H9 (cell line): ENCODE data around the gene SMARCA2. TPM values are rescaled to one million over a fixed set of nuclear protein-coding genes. Genes with fewer than 3 reads are reported as not detected.

Experiments
- DNase-seq: peaks from one replicate; pipeline ENCODE4 v3.0.0-alpha.2; 2017
- H2AFZ ChIP-seq: one replicate; pipeline ENCODE4 v1.6.1; 2013; ENCODE audit warnings: mild to moderate bottlenecking, low read length, control low read depth, moderate library complexity
- H2AK5ac ChIP-seq: 2 replicates; pipeline ENCODE4 v1.6.1; 2013; ENCODE audit warnings: low read length, control low read depth, mixed read lengths; ENCODE audit not compliant: insufficient read length
- H2BK120ac ChIP-seq: one replicate; pipeline ENCODE4 v1.6.1; 2013; ENCODE audit warnings: low read depth, mild to moderate bottlenecking, low read length, control low read depth, inconsistent platforms; ENCODE audit not compliant: poor library complexity, severe bottlenecking
- H2BK12ac ChIP-seq: 2 replicates; pipeline ENCODE4 v1.6.1; 2013; ENCODE audit warnings: low read length, control low read depth, mixed read lengths, low read depth; ENCODE audit not compliant: insufficient read length
- H2BK15ac ChIP-seq: 2 replicates; pipeline ENCODE4 v1.6.1; 2013; ENCODE audit warnings: low read depth, low read length, control low read depth
- H2BK20ac ChIP-seq: one replicate; pipeline ENCODE4 v1.6.1; 2013; ENCODE audit warnings: low read depth, mild to moderate bottlenecking, low read length, control low read depth, inconsistent platforms; ENCODE audit not compliant: poor library complexity, severe bottlenecking
- H2BK5ac ChIP-seq: 2 replicates; pipeline ENCODE4 v1.6.1; 2013; ENCODE audit warnings: low read length, control low read depth, mixed read lengths; ENCODE audit not compliant: insufficient read length
- H3K14ac ChIP-seq: 2 replicates; pipeline ENCODE4 v1.6.1; 2013; ENCODE audit warnings: low read length, control low read depth; ENCODE audit not compliant: insufficient read depth
- H3K18ac ChIP-seq: 2 replicates; pipeline ENCODE4 v1.6.1; 2013; ENCODE audit warnings: low read depth, mild to moderate bottlenecking, mixed read lengths, low read length, control low read depth; ENCODE audit not compliant: insufficient read length
- H3K23ac ChIP-seq: 2 replicates; pipeline ENCODE4 v1.6.1; 2013; ENCODE audit warnings: low read length, control low read depth, mixed read lengths, low read depth; ENCODE audit not compliant: insufficient read length
- H3K23me2 ChIP-seq: 2 replicates; pipeline ENCODE4 v1.6.1; 2013; ENCODE audit warnings: low read depth, mild to moderate bottlenecking, mixed read lengths, low read length, control low read depth; ENCODE audit not compliant: insufficient read length, poor library complexity, severe bottlenecking
- H3K27ac ChIP-seq: 2 replicates; pipeline ENCODE4 v1.5.1; 2013; ENCODE audit warnings: low read length, control low read depth, mixed read lengths, low read depth; ENCODE audit not compliant: insufficient read length
- H3K27me3 ChIP-seq: 2 replicates; pipeline ENCODE4 v1.6.1; 2013; ENCODE audit warnings: low read length, control low read depth, inconsistent platforms; ENCODE audit not compliant: insufficient read depth
- H3K4ac ChIP-seq: 2 replicates; pipeline ENCODE4 v1.6.1; 2013; ENCODE audit warnings: low read depth, mild to moderate bottlenecking, control low read depth, inconsistent platforms, low read length, moderate library complexity
- H3K4me1 ChIP-seq: 2 replicates; pipeline ENCODE4 v1.6.1; 2013; ENCODE audit warnings: low read length, control low read depth, inconsistent platforms; ENCODE audit not compliant: insufficient read depth
- H3K4me2 ChIP-seq: 2 replicates; pipeline ENCODE4 v1.6.1; 2013; ENCODE audit warnings: low read length, control low read depth, mixed read lengths; ENCODE audit not compliant: insufficient read length, insufficient read depth
- H3K56ac ChIP-seq: 2 replicates; pipeline ENCODE4 v1.6.1; 2013; ENCODE audit warnings: low read depth, mild to moderate bottlenecking, mixed read lengths, low read length, control low read depth; ENCODE audit not compliant: insufficient read length
- H3K79me1 ChIP-seq: 2 replicates; pipeline ENCODE4 v1.6.1; 2013; ENCODE audit warnings: low read depth, mild to moderate bottlenecking, moderate library complexity, low read length, control low read depth, inconsistent platforms; ENCODE audit not compliant: insufficient read depth, poor library complexity, severe bottlenecking
- H3K79me2 ChIP-seq: 2 replicates; pipeline ENCODE4 v1.6.1; 2013; ENCODE audit warnings: low read length, control low read depth, inconsistent platforms; ENCODE audit not compliant: insufficient read depth
- H3K9ac ChIP-seq: 2 replicates; pipeline ENCODE4 v1.6.1; 2013; ENCODE audit warnings: low read length, control low read depth, mixed read lengths; ENCODE audit not compliant: insufficient read length; ENCODE audit errors: extremely low read depth
- H3K9me3 ChIP-seq: one replicate; pipeline ENCODE4 v1.6.1; 2013; ENCODE audit warnings: low read depth, low read length, inconsistent platforms; ENCODE audit not compliant: control insufficient read depth
- H3T11ph ChIP-seq: one replicate; pipeline ENCODE4 v1.6.1; 2013; ENCODE audit warnings: mild to moderate bottlenecking, low read length, control low read depth, inconsistent platforms
- H4K20me1 ChIP-seq: one replicate; pipeline ENCODE4 v1.6.1; 2013; ENCODE audit not compliant: control insufficient read depth, insufficient read length, insufficient read depth
- H4K5ac ChIP-seq: 2 replicates; pipeline ENCODE4 v1.6.1; 2013; ENCODE audit warnings: low read depth, mild to moderate bottlenecking, mixed read lengths, low read length, control low read depth; ENCODE audit not compliant: insufficient read length
- H4K8ac ChIP-seq: replicated peaks from 2 replicates; pipeline ENCODE4 v1.6.1; 2013; ENCODE audit warnings: low read length, control low read depth, mixed read lengths, low read depth; ENCODE audit not compliant: insufficient read length
- H4K91ac ChIP-seq: 2 replicates; pipeline ENCODE4 v1.6.1; 2013; ENCODE audit warnings: low read depth, mild to moderate bottlenecking, moderate library complexity, mixed read lengths, low read length, control low read depth; ENCODE audit not compliant: insufficient read length
- H3K27ac Mint-ChIP-seq, 3 experiments: 2 replicates in 2 of 3; 3 replicates in 1 of 3; pipeline ENCODE4 v1.8.0; 2020 to 2021; ENCODE audit warnings: mixed read lengths in 3 of 3, mild to moderate bottlenecking in 1 of 3, moderate library complexity in 1 of 3
- H3K27me3 Mint-ChIP-seq: 2 replicates; pipeline ENCODE4 v1.8.0; 2021; ENCODE audit warnings: low read depth, mild to moderate bottlenecking, moderate library complexity, mixed read lengths
- H3K36me3 Mint-ChIP-seq, 3 experiments: 2 replicates in 2 of 3; 3 replicates in 1 of 3; pipeline ENCODE4 v1.8.0; 2020 to 2021; ENCODE audit warnings: low read depth in 3 of 3, mixed read lengths in 3 of 3; ENCODE audit not compliant: insufficient read depth in 1 of 3
- H3K4me1 Mint-ChIP-seq, 2 experiments: 2 replicates each; pipeline ENCODE4 v1.8.0; 2020; ENCODE audit warnings: mixed read lengths in 2 of 2
- H3K4me3 Mint-ChIP-seq, 2 experiments: 2 replicates in 1 of 2; 3 replicates in 1 of 2; pipeline ENCODE4 v1.8.0; 2020 to 2021; ENCODE audit warnings: mild to moderate bottlenecking in 2 of 2, mixed read lengths in 2 of 2, moderate library complexity in 1 of 2
- H3K9me3 Mint-ChIP-seq, 2 experiments: 2 replicates in 1 of 2; 3 replicates in 1 of 2; pipeline ENCODE4 v1.8.0; 2020; ENCODE audit warnings: mild to moderate bottlenecking in 2 of 2, mixed read lengths in 2 of 2, moderate library complexity in 1 of 2
- CTCF ChIP-seq: fragments of 200-600 bp; sonication (generic); conservative IDR thresholded peaks from 3 replicates; pipeline ENCODE4 v1.8.0; 2021; ENCODE audit warnings: antibody characterized with exemption, mild to moderate bottlenecking
- WGBS: extraction: QIAGEN DNeasy Blood & Tissue Kit; methylation state at CpG from one replicate; pipeline ENCODE4 v1.1.7; 2013; ENCODE audit warnings: missing lambda C conversion rate, low lambda C conversion rate, mixed read lengths; ENCODE audit not compliant: insufficient read length; ENCODE audit errors: extremely low coverage; 5-methylcytosine and 5-hydroxymethylcytosine counted together
- total RNA-seq: library from RNA; stranded (reverse); gene quantifications from 2 replicates; pipeline ENCODE4 v1.2.1, GENCODE V29; 2021

Gene SMARCA2
- total RNA-seq, 1 experiment from 2014 or later, result 15.3 TPM

- Histone ChIP-seq H3K4me1 (no peaks in the 10 kb centered on the region), H4K5ac (no peak overlapping the region), H4K91ac (no peak overlapping the region), H3K79me2 (no peaks in the 10 kb centered on the region), H3K18ac (no peak overlapping the region), H3K23me2 (no peaks in the 10 kb centered on the region), H3T11ph (no peak overlapping the region), H2BK15ac (no peak overlapping the region), H3K56ac (no peak overlapping the region), H3K14ac (no peak overlapping the region), H2AFZ (no peak overlapping the region), H2BK20ac (no peak overlapping the region), H3K9ac (no peak overlapping the region), H4K8ac (no peak overlapping the region), H2BK5ac (no peak overlapping the region), H2AK5ac (no peak overlapping the region), H3K4ac (no peak overlapping the region), H3K79me1 (no peaks in the 10 kb centered on the region), H3K23ac (no peak overlapping the region), H2BK12ac (no peak overlapping the region), H3K9me3 (no peaks in the 10 kb centered on the region), H3K4me2 (no peak overlapping the region), H3K27ac (no peak overlapping the region), H2BK120ac (no peak overlapping the region), H4K20me1 (no peaks in the 10 kb centered on the region), H3K27me3 (no peaks in the 10 kb centered on the region)
- Mint-ChIP-seq H3K9me3 (no peaks in the 10 kb centered on the region), H3K4me1 (no peaks in the 10 kb centered on the region), H3K36me3 (no peaks in the 10 kb centered on the region), H3K27ac (no peak overlapping the region), H3K4me3 (no peak overlapping the region), H3K27me3 (no peaks in the 10 kb centered on the region; the same call in 1 of the 2 replicates)
- no peak for TF ChIP-seq CTCF
- no CpG with 5 or more reads among the region's 3 CpGs for WGBS
- no peak for DNase-seq
These were observed 113.0 kb downstream of the SMARCA2 start for GRCh38 chr9:2128141-2128540.
